Tibial nerve (tissue), 4 donors: ENCODE data around the gene SLAMF1.
"Not testable (repeated sequence)": the region's sequence is repeated elsewhere in the genome, so short reads cannot be mapped to it uniquely, and the experiment has no call there.

Source experiments
- EP300 ChIP-seq, 2 donors: sonication (generic); formaldehyde crosslinking; IDR thresholded peaks; one replicate each; pipeline ENCODE4 v1.6.1; 2017; ENCODE audit warnings: antibody characterized with exemption in 2 of 2, mild to moderate bottlenecking in 1 of 2
- POLR2A ChIP-seq, 2 donors: fragments of 450-650 bp; IDR thresholded peaks; one replicate each; pipeline ENCODE4 v1.6.1; 2017; ENCODE audit warnings: antibody characterized with exemption in 2 of 2, mild to moderate bottlenecking in 2 of 2, moderate library complexity in 2 of 2
- TF ChIP-seq, protein P1 (sequence below), 5 experiments: fragments of 200-600 bp in 3 of 5; fragments of 450-650 bp in 2 of 5; sonication (generic) in 3 of 5; IDR thresholded peaks; one replicate each; pipeline ENCODE4 v1.5.1; 2016 to 2019; ENCODE audit warnings: antibody characterized with exemption in 5 of 5, mild to moderate bottlenecking in 3 of 5, moderate library complexity in 2 of 5

DNA sequence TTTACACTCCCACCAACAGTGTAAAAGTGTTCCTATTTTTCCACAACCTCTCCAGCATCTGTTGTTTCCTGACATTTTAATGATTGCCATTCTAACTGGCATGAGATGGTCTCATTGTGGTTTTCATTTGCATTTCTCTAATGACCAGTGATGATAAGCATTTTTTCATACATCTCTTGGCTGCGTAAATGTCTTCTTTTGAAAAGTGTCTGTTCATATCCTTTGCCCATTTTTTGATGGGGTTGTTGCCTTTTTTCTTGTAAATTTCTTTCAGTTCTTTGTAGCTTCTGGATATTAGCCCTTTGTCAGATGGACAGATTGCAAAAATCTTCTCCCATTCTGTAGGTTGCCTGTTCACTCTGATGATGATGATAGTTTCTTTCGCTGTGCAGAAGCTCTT is 63.9 kb downstream of the SLAMF1 start:
- not testable (repeated sequence) for TF ChIP-seq POLR2A, EP300 (IDR thresholded peaks at IDR 0.05)
- TF ChIP-seq, protein P1, sequence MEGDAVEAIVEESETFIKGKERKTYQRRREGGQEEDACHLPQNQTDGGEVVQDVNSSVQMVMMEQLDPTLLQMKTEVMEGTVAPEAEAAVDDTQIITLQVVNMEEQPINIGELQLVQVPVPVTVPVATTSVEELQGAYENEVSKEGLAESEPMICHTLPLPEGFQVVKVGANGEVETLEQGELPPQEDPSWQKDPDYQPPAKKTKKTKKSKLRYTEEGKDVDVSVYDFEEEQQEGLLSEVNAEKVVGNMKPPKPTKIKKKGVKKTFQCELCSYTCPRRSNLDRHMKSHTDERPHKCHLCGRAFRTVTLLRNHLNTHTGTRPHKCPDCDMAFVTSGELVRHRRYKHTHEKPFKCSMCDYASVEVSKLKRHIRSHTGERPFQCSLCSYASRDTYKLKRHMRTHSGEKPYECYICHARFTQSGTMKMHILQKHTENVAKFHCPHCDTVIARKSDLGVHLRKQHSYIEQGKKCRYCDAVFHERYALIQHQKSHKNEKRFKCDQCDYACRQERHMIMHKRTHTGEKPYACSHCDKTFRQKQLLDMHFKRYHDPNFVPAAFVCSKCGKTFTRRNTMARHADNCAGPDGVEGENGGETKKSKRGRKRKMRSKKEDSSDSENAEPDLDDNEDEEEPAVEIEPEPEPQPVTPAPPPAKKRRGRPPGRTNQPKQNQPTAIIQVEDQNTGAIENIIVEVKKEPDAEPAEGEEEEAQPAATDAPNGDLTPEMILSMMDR (IDR thresholded peaks at IDR 0.05) = not testable (repeated sequence)
